Measurements from ENCODE around the gene AUTS2.

DNA sequence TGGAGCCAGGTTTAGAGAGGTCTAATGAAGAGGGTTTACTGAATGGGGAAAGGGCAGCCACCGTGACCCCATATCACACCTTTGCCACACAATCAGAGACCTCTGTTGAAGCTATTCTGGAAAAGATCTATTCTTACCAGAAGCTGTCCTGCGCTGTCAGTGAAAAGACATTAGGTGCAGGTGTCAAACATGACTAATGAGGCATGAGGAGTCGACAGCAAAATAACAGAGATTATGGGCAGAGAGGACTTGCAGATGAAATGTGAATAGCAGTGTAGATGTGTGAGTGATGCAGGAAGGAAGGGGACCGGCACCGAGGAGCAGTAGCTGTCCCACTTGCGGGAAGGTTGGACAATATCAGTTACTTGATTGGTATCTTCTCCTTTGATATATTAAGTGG lies 906.0 kb downstream of the AUTS2 start:
- TF ChIP-seq POLR2A (IDR thresholded peaks at IDR 0.05; ENCODE audit: low read depth, low read length): no peak
- no peak for TF ChIP-seq POLR2AphosphoS5 (IDR thresholded peaks at IDR 0.05; ENCODE audit: low read depth, low read length)
- TF ChIP-seq TAF1 (IDR thresholded peaks at IDR 0.05; ENCODE audit: borderline replicate concordance, low read depth, low read length): no peak
